ENCODE data around the gene NFKB1. TPM values are rescaled to one million over a fixed set of nuclear protein-coding genes. Genes with fewer than 3 reads are reported as not detected.

The NFKB1 gene
- total and polyA plus RNA-seq, 10 of the 15 experiments (the other 5 are each of a cell fraction or from before 2014, with no cell fraction given), result 8.7 to 110 (median 57.3) TPM

DNA sequence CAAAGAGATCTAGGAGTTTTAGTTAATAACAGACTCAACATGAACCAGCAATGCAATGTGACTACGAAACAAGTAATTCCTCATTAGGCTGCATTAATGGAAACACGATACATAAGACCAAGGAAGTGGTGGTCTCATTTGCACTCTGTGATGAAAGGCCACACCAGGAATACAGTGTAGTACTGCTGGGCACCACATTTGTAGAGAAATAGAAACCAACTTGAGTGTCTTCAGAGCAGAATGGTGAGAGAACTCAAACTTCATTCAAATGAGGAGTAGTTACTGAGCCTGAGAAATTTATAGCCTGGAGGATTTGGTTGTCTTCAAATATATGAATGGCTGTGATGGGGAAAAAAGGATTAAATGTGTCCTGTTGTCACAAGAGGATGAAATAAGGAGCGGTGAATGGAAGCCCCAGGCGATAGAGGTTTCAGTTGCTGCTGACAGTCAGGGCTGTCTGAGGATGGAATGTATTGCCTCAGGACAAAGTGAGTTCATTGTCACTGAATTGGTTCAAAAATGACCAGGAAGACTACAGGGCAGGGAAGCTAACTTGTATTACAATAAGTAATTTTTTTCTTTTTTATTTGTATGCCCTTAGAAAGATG, 50.9 kb downstream of the NFKB1 start:
- ChIA-PET POLR2A (no interaction called here), SMC1A (ENCODE audit: uncharacterized antibody, unreplicated experiment) (interaction anchor here (0.8 to 9.5 kb wide), 7 partner anchors 9 to 41 kb away, joined by 3 to 81 read pairs (median 4); no protein-coding TSS in a partner anchor), CTCF (interaction anchor here (1.0 to 1.2 kb wide), 2 partner anchors 26 to 34 kb away, joined by 3 read pairs; no protein-coding TSS in a partner anchor), RAD21 (ENCODE audit: unreplicated experiment) (interaction anchor here (1.3 kb wide), 1 partner anchor 28 kb away, joined by 3 read pairs; no protein-coding TSS in a partner anchor)
- Histone ChIP-seq H3K4me2 (ENCODE audit: control insufficient read depth, insufficient read depth) (peak overlapping the region; percentile 38), H3K4me3 (no peak overlapping the region), H3K79me2 (ENCODE audit: control insufficient read depth, insufficient read depth, low read length) (peaks cover 50% of the 10 kb centered on the region), H3K27ac (ENCODE audit: control insufficient read depth, insufficient read depth) (peak overlapping the region; percentile 65), H3K4me1 (ENCODE audit: control insufficient read depth, insufficient read depth, low read length) (peaks cover 18% of the 10 kb centered on the region), H4K20me1 (ENCODE audit: control insufficient read depth, insufficient read depth) (no peaks in the 10 kb centered on the region), H3K36me3 (ENCODE audit: control insufficient read depth in 2 of 2, insufficient read depth in 2 of 2, low read length in 1 of 2) (peaks cover 6 to 19% of the 10 kb centered on the region in 2 experiments), H2AFZ (ENCODE audit: control insufficient read depth, low read depth, low read length) (no peak overlapping the region), H3K9me3 (replicated peaks; ENCODE audit: control insufficient read depth, insufficient read depth, low read length) (no peaks in the 10 kb centered on the region; the same call in 2 of the 3 replicates), H3K9ac (ENCODE audit: control insufficient read depth, insufficient read depth, low read length) (no peak overlapping the region), H3K27me3 (replicated peaks in 1 of 2; ENCODE audit: control insufficient read depth in 2 of 2, insufficient read depth in 2 of 2, low read length in 1 of 2) (no peaks in the 10 kb centered on the region)
- BruUV-seq (replicated peaks), result TSS peak; percentile 3
- ATAC-seq, result peak; percentile 58
- in situ Hi-C loops (cut with MboI) (no loop called here), intact Hi-C loops (cut with micrococcal nuclease; ENCODE audit: unreplicated experiment) (no loop called here)
- WGBS (ENCODE audit: insufficient coverage, insufficient replicate concordance, low lambda C conversion rate, missing lambda C conversion rate), result 89% methylated on average over 4 of the region's 4 CpGs
- DNase-seq (ENCODE audit: low read depth, low spot score), result no peak
- no peak for FAIRE-seq
- TF ChIP-seq, protein P1, sequence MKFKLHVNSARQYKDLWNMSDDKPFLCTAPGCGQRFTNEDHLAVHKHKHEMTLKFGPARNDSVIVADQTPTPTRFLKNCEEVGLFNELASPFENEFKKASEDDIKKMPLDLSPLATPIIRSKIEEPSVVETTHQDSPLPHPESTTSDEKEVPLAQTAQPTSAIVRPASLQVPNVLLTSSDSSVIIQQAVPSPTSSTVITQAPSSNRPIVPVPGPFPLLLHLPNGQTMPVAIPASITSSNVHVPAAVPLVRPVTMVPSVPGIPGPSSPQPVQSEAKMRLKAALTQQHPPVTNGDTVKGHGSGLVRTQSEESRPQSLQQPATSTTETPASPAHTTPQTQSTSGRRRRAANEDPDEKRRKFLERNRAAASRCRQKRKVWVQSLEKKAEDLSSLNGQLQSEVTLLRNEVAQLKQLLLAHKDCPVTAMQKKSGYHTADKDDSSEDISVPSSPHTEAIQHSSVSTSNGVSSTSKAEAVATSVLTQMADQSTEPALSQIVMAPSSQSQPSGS (IDR thresholded peaks at IDR 0.05; ENCODE audit: low read length), result no peak
- TF ChIP-seq PKNOX1 (IDR thresholded peaks at IDR 0.05), result no peak
- TF ChIP-seq LARP7 (IDR thresholded peaks at IDR 0.05), result no peak
- no peak for TF ChIP-seq FOXK2 (IDR thresholded peaks at IDR 0.05)
- no peak for TF ChIP-seq NFYA (IDR thresholded peaks at IDR 0.05; ENCODE audit: borderline replicate concordance, low read depth, low read length)
- TF ChIP-seq ZZZ3 (IDR thresholded peaks at IDR 0.05; ENCODE audit: control insufficient read depth, insufficient read length, low read depth), result no peak
- no peak; the same call in 1 of the 2 replicates for TF ChIP-seq POLR2AphosphoS5 (IDR thresholded peaks at IDR 0.05; ENCODE audit: low read length)
- TF ChIP-seq KDM1A (IDR thresholded peaks at IDR 0.05; ENCODE audit: borderline replicate concordance), result no peak
- TF ChIP-seq PAX8 (IDR thresholded peaks at IDR 0.05), result no peak
